ENCODE results near the gene DGKE.

Gene DGKE

GRCh38 chr17:56891751-56892150 lies 57.8 kb downstream of the DGKE start:
- peak; percentile 33 for DNase-seq (ENCODE audit: low read depth)

DNA sequence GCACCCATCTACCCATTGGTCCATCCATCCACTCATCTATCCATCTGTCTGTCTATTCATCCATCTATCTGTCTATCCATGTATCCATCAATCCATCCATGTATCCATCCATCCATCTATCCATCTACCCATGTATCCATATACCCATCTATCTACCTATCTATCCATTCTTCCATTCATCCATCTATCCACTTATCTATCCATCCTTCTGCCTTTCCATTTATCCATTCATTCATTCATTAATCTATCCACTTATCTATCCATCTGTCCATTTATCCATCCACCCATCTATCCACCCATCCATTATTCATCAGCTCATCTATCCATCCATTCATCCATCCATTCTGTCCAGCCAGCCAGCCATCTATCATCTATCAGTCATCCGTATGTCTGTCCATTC lies 58.4 kb downstream of the DGKE start:
- DNase-seq (ENCODE audit: low read depth): no peak

DNA sequence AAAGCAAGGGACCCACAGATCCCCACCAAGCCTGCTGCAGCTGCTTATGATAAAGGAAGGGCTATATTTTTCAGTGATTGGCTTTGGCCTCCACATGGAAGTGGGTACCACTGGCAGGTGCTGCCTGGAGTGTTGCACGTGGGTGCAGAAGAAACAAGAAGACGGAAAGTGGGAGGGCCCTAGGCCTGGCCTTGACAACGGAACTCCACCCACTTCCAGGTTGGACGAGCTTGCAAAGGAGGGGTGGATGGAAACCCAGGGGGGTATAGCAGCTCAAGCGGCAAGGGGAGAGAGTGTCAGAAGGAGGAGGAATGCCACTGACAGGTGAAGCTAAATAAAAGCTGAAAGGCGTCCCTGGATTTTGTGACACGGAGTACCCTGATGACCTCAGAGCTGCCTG lies 59.6 kb downstream of the DGKE start:
- DNase-seq (ENCODE audit: low read depth): no peak

- DNase-seq (ENCODE audit: low read depth): no peak
Observed at GRCh38 chr17:56894859-56895455, 61.0 kb downstream of the DGKE start.

DNA sequence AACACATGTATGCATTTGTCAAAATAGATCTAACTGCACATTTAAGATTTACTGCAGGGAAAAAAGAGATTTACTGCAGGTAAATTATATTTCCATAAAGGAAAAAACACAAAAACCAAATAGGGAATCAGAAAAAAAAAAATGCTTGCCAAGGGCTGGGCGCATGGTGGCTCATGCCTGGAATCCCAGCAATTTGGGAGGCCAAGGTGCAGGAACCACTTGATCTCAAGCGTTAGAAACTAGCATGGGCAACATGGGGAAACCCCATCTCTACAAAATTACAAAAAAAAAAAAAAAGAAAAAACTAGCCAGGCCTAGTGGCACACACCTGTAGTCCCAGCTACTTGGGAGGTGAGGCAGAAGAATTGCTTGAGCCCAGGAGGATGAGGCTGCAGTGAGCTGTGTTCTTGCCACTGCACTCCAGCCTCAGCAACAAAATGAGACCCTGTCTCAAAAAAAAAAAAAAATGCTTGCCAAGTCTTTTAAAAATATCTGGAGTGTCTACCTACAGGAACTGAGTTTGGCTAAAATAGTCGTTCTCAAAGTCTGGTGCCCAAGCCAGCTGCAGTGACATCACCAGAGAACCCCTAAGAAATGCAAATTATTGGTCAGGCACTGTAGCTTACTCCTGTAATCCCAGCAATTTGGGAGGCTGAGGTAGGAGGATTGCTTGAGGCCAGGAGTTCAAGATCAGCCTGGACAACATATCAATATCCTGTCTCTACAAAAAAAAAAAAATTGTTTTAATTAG lies 62.4 kb downstream of the DGKE start:
- DNase-seq (ENCODE audit: low read depth): no peak

DNA sequence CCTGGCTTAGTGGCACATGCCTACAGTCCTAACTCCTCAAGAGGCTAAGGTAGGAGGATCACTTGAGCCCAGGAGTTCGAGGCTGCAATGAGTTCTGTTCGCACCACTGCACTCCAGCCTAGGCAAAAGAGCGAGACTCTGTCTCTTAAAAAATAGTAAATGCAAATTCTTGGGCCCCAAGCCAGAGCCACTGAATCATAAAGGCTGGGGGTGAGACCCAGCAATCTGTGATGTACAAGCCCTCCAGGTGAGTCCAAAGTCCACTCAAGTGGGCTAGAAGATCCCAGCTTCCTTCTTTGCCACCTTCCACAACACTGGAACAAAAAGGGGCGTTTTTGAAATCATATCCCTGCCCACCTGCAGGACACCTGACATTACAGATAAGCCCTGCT lies 63.0 kb downstream of the DGKE start:
- DNase-seq (ENCODE audit: low read depth): no peak

- DNase-seq (ENCODE audit: low read depth): no peak
Observed at GRCh38 chr17:56897646-56898424, 63.9 kb downstream of the DGKE start.

DNA sequence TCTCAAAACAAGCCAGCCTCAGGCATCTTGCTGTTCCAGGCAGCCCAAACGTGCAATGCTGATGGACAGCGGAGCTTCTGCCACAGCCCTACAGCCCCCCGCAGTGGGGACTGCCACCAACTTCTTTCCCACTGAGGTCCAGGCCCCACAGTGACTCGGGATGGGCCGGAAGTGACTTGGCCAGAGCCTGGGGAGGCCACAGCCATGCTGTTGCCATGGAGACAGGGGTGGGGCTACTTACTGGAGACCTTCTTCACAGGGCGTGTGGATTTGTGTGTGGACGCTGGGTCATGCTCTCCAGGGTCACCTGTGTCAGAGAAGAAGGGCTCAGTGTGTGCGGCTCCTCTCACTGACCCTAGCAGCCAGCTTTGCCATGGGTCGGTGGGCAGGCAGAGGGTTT lies 64.9 kb downstream of the DGKE start:
- DNase-seq (ENCODE audit: low read depth): no peak

- DNase-seq (ENCODE audit: low read depth): no peak
Observed at GRCh38 chr17:56899403-56899802, 65.5 kb downstream of the DGKE start.

DNA sequence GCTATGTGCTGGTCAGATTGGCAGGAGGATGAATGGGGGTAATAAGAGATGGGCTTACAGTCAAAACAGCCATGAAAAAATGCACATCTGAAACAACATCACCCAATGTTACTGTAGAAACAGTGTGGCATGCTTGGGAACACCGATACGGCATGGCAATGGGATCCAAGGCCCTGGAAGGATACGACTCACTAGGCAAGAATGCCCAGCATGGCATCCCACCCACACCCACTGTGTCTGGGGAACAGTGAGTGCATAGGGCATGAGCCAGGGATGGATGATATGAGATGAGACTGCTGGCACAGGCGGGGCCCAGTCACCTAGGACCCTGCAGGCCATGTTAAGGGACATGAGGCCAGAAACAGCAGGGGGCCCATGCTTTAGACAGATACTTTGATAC lies 68.4 kb downstream of the DGKE start:
- no peak for DNase-seq (ENCODE audit: low read depth)

- DNase-seq (ENCODE audit: low read depth): no peak
Observed at GRCh38 chr17:56903560-56903959, 69.6 kb downstream of the DGKE start.

- no peak for DNase-seq (ENCODE audit: low read depth)
Observed at GRCh38 chr17:56908001-56908542, 74.1 kb downstream of the DGKE start.

- DNase-seq (ENCODE audit: low read depth): no peak
Observed at GRCh38 chr17:56909742-56910508, 76.0 kb downstream of the DGKE start.

DNA sequence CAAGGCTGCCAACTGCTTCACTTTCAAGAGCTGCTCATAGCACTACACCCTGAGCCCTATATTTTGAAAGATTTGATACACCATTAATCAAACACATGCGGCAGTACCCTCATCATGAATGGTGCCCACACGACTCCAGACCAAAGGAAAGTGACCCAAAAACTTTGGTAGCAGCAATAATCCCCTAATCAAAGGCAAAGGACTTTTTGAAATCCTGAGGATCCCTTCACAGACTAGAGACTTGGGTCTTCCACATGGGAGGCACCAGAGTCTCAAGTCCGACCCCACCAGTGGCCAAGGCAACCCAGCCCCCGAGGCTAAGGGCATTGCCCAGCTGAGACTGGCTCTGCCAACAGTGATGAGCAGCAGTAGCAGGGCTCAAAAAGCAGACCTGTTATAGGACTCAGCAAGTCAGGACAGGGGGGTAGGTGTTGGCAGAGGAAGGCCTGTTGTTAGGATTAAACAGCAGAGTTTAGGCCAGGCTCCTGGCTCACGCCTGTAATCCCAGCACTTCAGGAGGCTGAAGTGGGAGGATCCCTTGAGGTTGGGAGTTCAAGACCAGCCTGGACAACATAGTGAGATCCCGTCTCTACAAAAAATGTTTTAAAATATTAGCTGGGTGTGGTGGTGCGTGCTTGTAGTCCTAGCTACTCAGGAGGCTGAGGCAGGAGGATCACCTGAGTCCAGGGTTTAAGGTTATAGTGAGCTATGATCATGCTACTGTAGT lies 76.7 kb downstream of the DGKE start:
- no peak for DNase-seq (ENCODE audit: low read depth)

DNA sequence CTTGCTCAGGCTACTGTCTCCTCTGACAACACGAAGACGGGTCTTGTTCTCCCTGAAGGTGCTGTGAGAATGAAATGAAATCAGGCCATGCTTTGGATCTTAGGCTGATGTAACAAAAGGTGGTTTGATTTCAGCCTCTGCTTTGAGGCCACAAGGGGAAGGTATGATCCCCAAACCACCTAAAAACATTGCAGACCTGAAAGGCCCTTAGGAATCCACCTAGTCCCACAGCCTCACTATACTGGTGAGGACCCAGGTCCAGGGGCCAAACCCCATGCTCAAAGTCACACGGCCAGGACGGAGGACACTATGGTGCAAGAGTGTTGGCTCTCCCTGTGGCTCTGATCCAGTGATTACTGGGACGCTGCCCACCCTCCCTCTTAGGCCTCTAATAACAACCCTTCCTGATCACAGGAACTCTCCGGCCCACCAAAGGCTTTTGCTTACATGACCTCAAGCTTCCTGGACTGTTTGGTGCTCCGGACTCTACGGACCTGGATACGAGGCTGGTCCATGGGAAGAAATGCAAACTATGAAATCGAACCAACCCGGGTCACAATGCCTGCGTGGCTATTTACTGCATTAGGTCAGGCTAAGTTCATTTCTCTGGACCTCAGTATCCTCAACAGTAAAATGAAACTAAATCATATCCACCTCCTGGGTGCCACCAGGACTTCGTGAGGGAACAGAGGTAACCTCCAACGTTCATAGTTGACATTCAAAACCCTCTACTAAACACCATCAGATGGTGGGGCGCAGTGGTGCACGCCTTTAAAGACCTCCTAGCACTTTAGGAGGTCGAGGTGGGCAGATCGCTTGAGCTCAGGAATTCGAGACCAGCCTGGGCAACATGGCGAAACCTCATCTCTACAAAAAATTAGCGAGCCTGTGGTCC lies 78.4 kb downstream of the DGKE start:
- no peak for DNase-seq (ENCODE audit: low read depth)

DNA sequence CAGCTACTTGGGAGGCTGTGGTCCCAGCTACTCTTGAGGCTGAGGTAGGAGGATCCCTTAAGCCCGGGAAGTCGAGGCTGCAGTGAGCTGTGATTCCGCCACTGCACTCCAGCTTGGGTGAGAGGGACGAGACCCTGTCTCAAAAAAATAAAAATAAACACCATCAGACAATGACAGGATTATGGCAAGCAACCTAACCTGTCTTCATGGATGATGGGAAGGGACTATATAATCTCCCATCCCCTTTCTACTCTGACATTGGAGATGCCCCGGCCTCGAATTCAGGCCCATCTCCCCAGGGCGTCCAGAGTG lies 79.0 kb downstream of the DGKE start:
- DNase-seq (ENCODE audit: low read depth): no peak

DNA sequence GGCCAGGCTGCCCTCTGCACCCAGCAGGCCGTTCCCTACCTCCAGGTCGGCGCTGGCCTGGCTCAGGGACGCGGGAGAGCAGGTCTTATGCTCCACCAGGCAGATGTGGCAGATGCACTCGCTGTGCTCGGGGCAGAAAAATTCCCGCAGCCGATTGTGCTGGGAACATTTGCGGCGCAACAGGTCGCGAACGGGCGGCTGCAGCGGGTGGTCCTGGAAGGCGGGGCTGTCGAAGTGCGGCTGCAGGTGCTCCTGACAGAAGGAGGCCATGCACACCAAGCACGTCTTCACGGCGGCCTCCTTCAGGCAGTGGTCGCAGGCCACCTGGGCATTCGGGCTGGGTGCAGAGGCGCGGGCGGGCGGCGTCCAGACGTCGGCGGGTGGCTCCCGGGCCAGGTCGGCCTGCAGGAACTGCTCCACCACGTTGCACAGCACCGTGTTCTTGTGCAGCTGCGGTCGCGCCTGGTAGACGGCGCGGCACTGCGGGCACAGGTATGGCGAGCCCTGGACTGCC lies 79.5 kb downstream of the DGKE start:
- DNase-seq (ENCODE audit: low read depth): no peak

DNA sequence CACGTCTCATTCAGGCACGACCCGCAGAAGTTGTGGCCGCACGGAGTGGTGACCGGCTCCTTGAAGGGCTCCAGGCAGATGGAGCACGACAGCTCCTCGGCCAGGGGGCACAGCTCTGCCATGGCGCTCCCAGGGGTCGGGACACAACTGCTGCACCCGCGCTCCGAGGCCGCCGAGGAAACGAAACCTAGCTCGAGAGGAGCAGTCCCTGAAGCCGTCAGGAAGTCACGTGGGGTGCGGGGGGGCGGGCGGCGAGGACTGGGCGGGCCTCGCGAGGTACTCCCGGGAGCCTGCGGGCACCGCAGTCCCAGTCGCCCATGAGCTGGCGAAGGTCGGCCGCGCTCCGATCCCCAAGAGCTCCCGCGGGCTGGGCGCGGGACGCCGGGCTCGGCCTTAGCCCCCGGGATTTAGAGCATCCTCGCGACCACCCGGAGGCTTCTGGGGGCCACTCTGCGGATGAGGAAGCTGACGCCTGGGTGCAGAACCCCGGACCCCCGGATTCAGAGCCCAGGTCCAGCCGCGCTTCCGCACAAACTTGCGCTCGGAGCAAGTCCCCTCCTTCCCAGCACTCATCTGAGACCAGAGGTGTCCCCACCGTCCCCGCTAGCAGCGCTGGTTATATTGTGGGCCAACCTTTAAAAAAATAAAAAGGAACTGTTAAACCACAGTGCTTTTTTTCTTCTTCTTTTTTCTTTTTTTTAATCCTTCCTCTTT lies 80.1 kb downstream of the DGKE start, which contains the start of gene TRIM25:
TRIM25 (minus strand) TSS at position 183 of the 714 bp plus-strand sequence; CDS start at position 122, 61 bp downstream.
- peak; percentile 86 for DNase-seq (ENCODE audit: low read depth)

- no peak for DNase-seq (ENCODE audit: low read depth)
Observed at GRCh38 chr17:56914581-56915273, 80.8 kb downstream of the DGKE start.

Measured in activated T-cell treated with anti-CD3 and anti-CD28 coated beads for 24 hours (primary cell).